SW 1271 (cell line): ENCODE data around the gene PKNOX2.

Experiments used
- DNase-seq, 2 experiments: peaks; one replicate each; lab custom pipeline; 2025; lab: John Stamatoyannopoulos, UW

Gene PKNOX2

GRCh38 chr11:125233736-125234275 is 69.3 kb downstream of the PKNOX2 start:
- DNase-seq: no peak

GRCh38 chr11:125235071-125235471 is 70.5 kb downstream of the PKNOX2 start:
- no peak for DNase-seq

- no peak for DNase-seq
These were observed 71.7 kb downstream of the PKNOX2 start for GRCh38 chr11:125236072-125236825.

GRCh38 chr11:125239585-125240560 is 75.3 kb downstream of the PKNOX2 start:
- DNase-seq: no peak

GRCh38 chr11:125241104-125241503 is 76.6 kb downstream of the PKNOX2 start:
- DNase-seq: no peak

GRCh38 chr11:125242141-125242775 is 77.7 kb downstream of the PKNOX2 start:
- DNase-seq: no peak

- DNase-seq: no peak
These were observed 79.6 kb downstream of the PKNOX2 start for GRCh38 chr11:125244166-125244565.

- no peak for DNase-seq
These were observed 80.7 kb downstream of the PKNOX2 start for GRCh38 chr11:125245299-125245698.

- DNase-seq: no peak
These were observed 82.9 kb downstream of the PKNOX2 start for GRCh38 chr11:125247431-125247830.

- DNase-seq: no peak
These were observed 86.0 kb downstream of the PKNOX2 start for GRCh38 chr11:125250318-125251213.

GRCh38 chr11:125251214-125251545 is 86.6 kb downstream of the PKNOX2 start:
- no peak for DNase-seq

GRCh38 chr11:125251956-125252355 is 87.4 kb downstream of the PKNOX2 start:
- no peak for DNase-seq

- DNase-seq: no peak
These were observed 88.7 kb downstream of the PKNOX2 start for GRCh38 chr11:125253289-125253688.

- no peak for DNase-seq
These were observed 89.4 kb downstream of the PKNOX2 start for GRCh38 chr11:125253795-125254525.

- no peak for DNase-seq
These were observed 92.1 kb downstream of the PKNOX2 start for GRCh38 chr11:125256541-125257189.

GRCh38 chr11:125257190-125257579 is 92.6 kb downstream of the PKNOX2 start:
- DNase-seq: no peak

GRCh38 chr11:125257751-125258150 is 93.2 kb downstream of the PKNOX2 start:
- DNase-seq: no peak

GRCh38 chr11:125258291-125259032 is 93.9 kb downstream of the PKNOX2 start:
- DNase-seq: no peak

GRCh38 chr11:125261588-125261987 is 97.0 kb downstream of the PKNOX2 start:
- DNase-seq: no peak
